Caco-2 (cell line): Measurements from ENCODE around the gene LAPTM5. TPM values are rescaled to one million over a fixed set of nuclear protein-coding genes. Genes with fewer than 3 reads are reported as not detected.

Source experiments
- BruUV-seq: library from RNA; stranded (reverse); fragments of 400-500 nt; replicated peaks from 2 replicates; lab custom pipeline; 2021; lab: Mats Ljungman, UMichigan
- CTCF ChIA-PET: fragments of 300-600 bp; sonication (Branson Sonifier 250); formaldehyde crosslinking; loops from one replicate; lab custom pipeline; 2022; ENCODE audit warnings: antibody characterized with exemption; lab: Charles Lee
- POLR2A ChIA-PET: fragments of 300-600 bp; sonication (Branson Sonifier 250); formaldehyde crosslinking; loops from one replicate; lab custom pipeline; 2022; ENCODE audit warnings: antibody characterized with exemption; lab: Charles Lee
- DNase-seq, 2 experiments: peaks; one replicate each; pipeline versions ENCODE4 v3.0.0 to v3.0.0-alpha.2; 2020 to 2022
- H3K27me3 ChIP-seq: replicated peaks from 2 replicates; pipeline ENCODE4 v1.6.0; 2011; ENCODE audit warnings: low read length; ENCODE audit not compliant: control insufficient read depth, insufficient read depth
- H3K36me3 ChIP-seq: 2 replicates; pipeline ENCODE4 v1.5.1; 2011; ENCODE audit warnings: low read length; ENCODE audit not compliant: control insufficient read depth, insufficient read depth
- H3K4me1 ChIP-seq: fragments of 250-450 bp; sonication (Bioruptor Pico); 2 replicates; pipeline ENCODE4 v1.5.1; 2020; ENCODE audit warnings: mild to moderate bottlenecking
- H3K4me3 ChIP-seq: 2 replicates; pipeline ENCODE4 v1.5.1; 2011; ENCODE audit warnings: low read depth, mild to moderate bottlenecking, control low read depth, low read length
- H3K9me3 ChIP-seq: fragments of 250-450 bp; sonication (Bioruptor Pico); 2 replicates; pipeline ENCODE4 v1.5.1; 2020; ENCODE audit warnings: mild to moderate bottlenecking, moderate library complexity
- H3K27ac Mint-ChIP-seq: one replicate; pipeline ENCODE4 v1.8.0; 2022; ENCODE audit warnings: mixed read lengths; ENCODE audit not compliant: unreplicated experiment
- H3K27me3 Mint-ChIP-seq: one replicate; pipeline ENCODE4 v1.8.0; 2022; ENCODE audit warnings: mixed read lengths; ENCODE audit not compliant: insufficient read depth, unreplicated experiment
- H3K36me3 Mint-ChIP-seq: one replicate; pipeline ENCODE4 v1.8.0; 2022; ENCODE audit warnings: mild to moderate bottlenecking, mixed read lengths; ENCODE audit not compliant: insufficient read depth, unreplicated experiment
- H3K4me1 Mint-ChIP-seq: one replicate; pipeline ENCODE4 v1.8.0; 2022; ENCODE audit warnings: low read depth, mixed read lengths; ENCODE audit not compliant: unreplicated experiment
- H3K4me3 Mint-ChIP-seq: one replicate; pipeline ENCODE4 v1.8.0; 2022; ENCODE audit warnings: mild to moderate bottlenecking, moderate library complexity, mixed read lengths; ENCODE audit not compliant: unreplicated experiment
- H3K9me3 Mint-ChIP-seq: one replicate; pipeline ENCODE4 v1.8.0; 2022; ENCODE audit warnings: mixed read lengths; ENCODE audit not compliant: unreplicated experiment
- intact Hi-C: fragments of 100-400 bp; cut with micrococcal nuclease; formaldehyde crosslinking; loops from one replicate; pipeline ENCODE4 v1.10.0; 2022; ENCODE audit not compliant: unreplicated experiment
- total RNA-seq: library from RNA; stranded (reverse); gene quantifications from 2 replicates; pipeline ENCODE4 v1.2.3, GENCODE V29; 2022
- TF ChIP-seq, protein P1 (sequence below), 2 experiments: fragments of 200-600 bp in 1 of 2; IDR thresholded peaks; 1 replicate in 1 of 2; 2 replicates in 1 of 2; pipeline versions ENCODE4 v1.5.1 to v1.8.0; 2011 to 2022; ENCODE audit warnings: antibody characterized with exemption in 1 of 2, control low read depth in 1 of 2, inconsistent platforms in 1 of 2, low read depth in 1 of 2, low read length in 1 of 2, mild to moderate bottlenecking in 1 of 2, moderate library complexity in 1 of 2; ENCODE audit not compliant: insufficient read depth in 1 of 2, severe bottlenecking in 1 of 2, unreplicated experiment in 1 of 2

Gene LAPTM5
- total RNA-seq, 1 experiment from 2014 or later: not detected

GRCh38 chr1:30724655-30725421, 32.7 kb downstream of the LAPTM5 start:
- no peaks in the 10 kb centered on the region for H3K9me3 ChIP-seq
- POLR2A ChIA-PET: no interaction called here
- H3K27ac Mint-ChIP-seq: no peak overlapping the region
- no peaks in the 10 kb centered on the region for H3K27me3 Mint-ChIP-seq
- no peak for DNase-seq
- BruUV-seq: no TSS peak
- H3K36me3 Mint-ChIP-seq: no peaks in the 10 kb centered on the region
- intact Hi-C loops: no loop called here
- no peaks in the 10 kb centered on the region for H3K9me3 Mint-ChIP-seq
- H3K4me3 Mint-ChIP-seq: no peak overlapping the region
- H3K36me3 ChIP-seq: no peaks in the 10 kb centered on the region
- no peak overlapping the region for H3K4me3 ChIP-seq
- no peaks in the 10 kb centered on the region for H3K27me3 ChIP-seq
- CTCF ChIA-PET: interaction anchor here (0.6 to 1.7 kb wide), 2 partner anchors 36 to 55 kb away, joined by 6 read pairs; no protein-coding TSS in a partner anchor
- no peaks in the 10 kb centered on the region for H3K4me1 Mint-ChIP-seq
- no peaks in the 10 kb centered on the region for H3K4me1 ChIP-seq
- TF ChIP-seq, protein P1, sequence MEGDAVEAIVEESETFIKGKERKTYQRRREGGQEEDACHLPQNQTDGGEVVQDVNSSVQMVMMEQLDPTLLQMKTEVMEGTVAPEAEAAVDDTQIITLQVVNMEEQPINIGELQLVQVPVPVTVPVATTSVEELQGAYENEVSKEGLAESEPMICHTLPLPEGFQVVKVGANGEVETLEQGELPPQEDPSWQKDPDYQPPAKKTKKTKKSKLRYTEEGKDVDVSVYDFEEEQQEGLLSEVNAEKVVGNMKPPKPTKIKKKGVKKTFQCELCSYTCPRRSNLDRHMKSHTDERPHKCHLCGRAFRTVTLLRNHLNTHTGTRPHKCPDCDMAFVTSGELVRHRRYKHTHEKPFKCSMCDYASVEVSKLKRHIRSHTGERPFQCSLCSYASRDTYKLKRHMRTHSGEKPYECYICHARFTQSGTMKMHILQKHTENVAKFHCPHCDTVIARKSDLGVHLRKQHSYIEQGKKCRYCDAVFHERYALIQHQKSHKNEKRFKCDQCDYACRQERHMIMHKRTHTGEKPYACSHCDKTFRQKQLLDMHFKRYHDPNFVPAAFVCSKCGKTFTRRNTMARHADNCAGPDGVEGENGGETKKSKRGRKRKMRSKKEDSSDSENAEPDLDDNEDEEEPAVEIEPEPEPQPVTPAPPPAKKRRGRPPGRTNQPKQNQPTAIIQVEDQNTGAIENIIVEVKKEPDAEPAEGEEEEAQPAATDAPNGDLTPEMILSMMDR (IDR thresholded peaks at IDR 0.05; ENCODE audit: insufficient read depth in 1 of 2, low read depth in 1 of 2, low read length in 1 of 2, severe bottlenecking in 1 of 2, unreplicated experiment in 1 of 2): no peak

DNA sequence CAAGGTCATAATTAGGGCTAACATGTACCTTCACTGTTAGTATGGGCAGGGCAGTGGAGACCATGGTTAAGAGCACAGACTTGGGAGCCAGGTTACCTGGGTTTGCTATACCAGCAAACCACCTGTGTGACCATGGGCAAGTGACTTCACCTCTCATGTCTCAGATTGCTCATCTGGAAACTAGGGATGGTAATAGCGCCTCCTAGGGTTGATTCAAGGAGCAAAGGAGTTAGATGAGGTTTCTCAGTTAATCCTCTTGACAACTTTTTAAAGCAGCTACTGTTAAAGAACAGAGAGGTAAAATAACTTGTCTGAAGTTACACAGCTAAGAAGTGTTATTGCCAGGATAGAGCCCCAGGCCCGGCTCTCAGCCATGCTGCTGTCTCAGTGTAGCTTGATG, 33.4 kb downstream of the LAPTM5 start:
- CTCF ChIA-PET: interaction anchor here (1.7 kb wide), 1 partner anchor 56 kb away, joined by 6 read pairs; no protein-coding TSS in a partner anchor

DNA sequence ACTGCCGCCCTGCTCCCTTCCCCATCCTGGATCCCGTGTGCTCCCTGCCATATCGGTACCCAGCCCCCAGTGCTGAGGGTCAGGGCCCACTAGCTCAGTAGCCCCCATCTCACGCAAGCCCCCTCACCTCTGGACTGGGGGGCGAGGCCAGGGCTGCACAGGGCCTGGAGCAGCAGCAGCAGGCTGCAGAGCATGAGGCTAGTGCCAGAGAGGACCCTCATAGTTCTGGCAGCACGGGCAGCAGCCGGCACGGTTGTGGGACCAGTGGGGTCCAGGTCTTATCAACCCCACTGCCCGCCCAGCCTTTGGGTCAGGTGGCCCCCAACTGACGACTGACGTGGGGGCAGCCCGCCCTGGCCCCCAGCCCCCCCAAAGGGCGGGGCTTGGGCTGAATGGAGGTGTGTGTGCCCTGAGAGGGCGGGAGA, 34.2 kb downstream of the LAPTM5 start, which contains the start of gene MATN1:
MATN1 (minus strand) TSS at position 255 of the 425 bp plus-strand sequence; CDS start at position 221, 34 bp downstream.
- no peak within 1 kb of the TSS for H3K4me3 ChIP-seq
- no peak within 1 kb of the TSS for H3K27ac Mint-ChIP-seq
- no peaks in the 10 kb centered on the region for H3K27me3 ChIP-seq
- no peak within 1 kb of the TSS for H3K4me3 Mint-ChIP-seq
- H3K4me1 ChIP-seq: no peaks in the 10 kb centered on the region
- H3K36me3 ChIP-seq: no peaks in the 10 kb centered on the region
- DNase-seq: no peak
- intact Hi-C loops: no loop called here
- ChIA-PET POLR2A (no interaction called here), CTCF (no interaction called here)
- no peaks in the 10 kb centered on the region for H3K4me1 Mint-ChIP-seq
- H3K9me3 ChIP-seq: no peaks in the 10 kb centered on the region
- peaks cover under 1% of the 10 kb centered on the region for H3K36me3 Mint-ChIP-seq
- no TSS peak for BruUV-seq
- TF ChIP-seq, protein P1 (IDR thresholded peaks at IDR 0.05; ENCODE audit: insufficient read depth in 1 of 2, low read depth in 1 of 2, low read length in 1 of 2, severe bottlenecking in 1 of 2, unreplicated experiment in 1 of 2): no peak
- H3K9me3 Mint-ChIP-seq: no peaks in the 10 kb centered on the region
- H3K27me3 Mint-ChIP-seq: no peaks in the 10 kb centered on the region

More for the DNA sequence above, 33.4 kb downstream of the LAPTM5 start:
- no peaks in the 10 kb centered on the region for H3K9me3 ChIP-seq
- no TSS peak for BruUV-seq
- no peaks in the 10 kb centered on the region for H3K27me3 Mint-ChIP-seq
- no peaks in the 10 kb centered on the region for H3K27me3 ChIP-seq
- TF ChIP-seq, protein P1 (IDR thresholded peaks at IDR 0.05; ENCODE audit: insufficient read depth in 1 of 2, low read depth in 1 of 2, low read length in 1 of 2, severe bottlenecking in 1 of 2, unreplicated experiment in 1 of 2): no peak
- H3K4me1 ChIP-seq: no peaks in the 10 kb centered on the region
- no peak overlapping the region for H3K4me3 ChIP-seq
- H3K27ac Mint-ChIP-seq: no peak overlapping the region
- H3K36me3 ChIP-seq: no peaks in the 10 kb centered on the region
- no peaks in the 10 kb centered on the region for H3K36me3 Mint-ChIP-seq
- intact Hi-C loops: no loop called here
- H3K9me3 Mint-ChIP-seq: no peaks in the 10 kb centered on the region
- no peaks in the 10 kb centered on the region for H3K4me1 Mint-ChIP-seq
- H3K4me3 Mint-ChIP-seq: no peak overlapping the region
- no peak for DNase-seq
- POLR2A ChIA-PET: no interaction called here
